ENCODE results near the gene NUDT15. TPM values are rescaled to one million over a fixed set of nuclear protein-coding genes. Genes with fewer than 3 reads are reported as not detected.
"Not testable (repeated sequence)": the region's sequence is repeated elsewhere in the genome, so short reads cannot be mapped to it uniquely, and the experiment has no call there.

Gene NUDT15
- total RNA-seq, 1 donor from 2014 or later: 13.2 TPM

- no peak for DNase-seq
- Histone ChIP-seq H3K4me3 (no peak overlapping the region), H3K27ac (replicated peaks) (no peak overlapping the region), H3K36me3 (peaks cover 31% of the 10 kb centered on the region), H3K27me3 (ENCODE audit: low read depth) (no peaks in the 10 kb centered on the region), H3K4me1 (peaks cover 9% of the 10 kb centered on the region), H3K9me3 (replicated peaks) (no peaks in the 10 kb centered on the region)
- no peak for TF ChIP-seq CTCF (IDR thresholded peaks at IDR 0.05; ENCODE audit: borderline replicate concordance)
- intact Hi-C loops (cut with micrococcal nuclease): no loop called here
Measured at GRCh38 chr13:48042894-48043293, 5.4 kb downstream of the NUDT15 start.

GRCh38 chr13:48043789-48044503 lies 6.4 kb downstream of the NUDT15 start:
- no peak for TF ChIP-seq CTCF (IDR thresholded peaks at IDR 0.05; ENCODE audit: borderline replicate concordance)

GRCh38 chr13:48050550-48050949 lies 13.0 kb downstream of the NUDT15 start:
- no peak overlapping the region for H3K4me3 ChIP-seq
- intact Hi-C loops (cut with micrococcal nuclease): no loop called here
- H3K4me1 ChIP-seq: peaks cover 4% of the 10 kb centered on the region
- H3K9me3 ChIP-seq (replicated peaks): no peaks in the 10 kb centered on the region
- TF ChIP-seq CTCF (IDR thresholded peaks at IDR 0.05; ENCODE audit: borderline replicate concordance): no peak
- DNase-seq: no peak
- H3K27me3 ChIP-seq (ENCODE audit: low read depth): no peaks in the 10 kb centered on the region
- H3K27ac ChIP-seq (replicated peaks): no peak overlapping the region
- peaks cover 74% of the 10 kb centered on the region for H3K36me3 ChIP-seq

More at GRCh38 chr13:48043789-48044503, 6.4 kb downstream of the NUDT15 start:
- intact Hi-C loops (cut with micrococcal nuclease): no loop called here
- H3K36me3 ChIP-seq: peaks cover 42% of the 10 kb centered on the region
- H3K27ac ChIP-seq (replicated peaks): no peak overlapping the region
- H3K9me3 ChIP-seq (replicated peaks): no peaks in the 10 kb centered on the region
- H3K4me1 ChIP-seq: no peaks in the 10 kb centered on the region
- H3K27me3 ChIP-seq (ENCODE audit: low read depth): no peaks in the 10 kb centered on the region
- no peak for DNase-seq
- H3K4me3 ChIP-seq: no peak overlapping the region

GRCh38 chr13:48054601-48055000 lies 17.1 kb downstream of the NUDT15 start:
- Histone ChIP-seq H3K27ac (replicated peaks) (no peak overlapping the region), H3K27me3 (ENCODE audit: low read depth) (no peaks in the 10 kb centered on the region), H3K4me3 (no peak overlapping the region), H3K36me3 (peaks cover 45% of the 10 kb centered on the region), H3K9me3 (replicated peaks) (no peaks in the 10 kb centered on the region), H3K4me1 (peaks cover 4% of the 10 kb centered on the region)
- intact Hi-C loops (cut with micrococcal nuclease): no loop called here
- DNase-seq: no peak
- TF ChIP-seq CTCF (IDR thresholded peaks at IDR 0.05; ENCODE audit: borderline replicate concordance): no peak

- Histone ChIP-seq H3K27ac (replicated peaks) (no peak overlapping the region), H3K36me3 (peaks cover 36% of the 10 kb centered on the region), H3K4me1 (no peaks in the 10 kb centered on the region), H3K4me3 (no peak overlapping the region), H3K27me3 (ENCODE audit: low read depth) (no peaks in the 10 kb centered on the region), H3K9me3 (replicated peaks) (no peaks in the 10 kb centered on the region)
- intact Hi-C loops (cut with micrococcal nuclease): no loop called here
- TF ChIP-seq CTCF (IDR thresholded peaks at IDR 0.05; ENCODE audit: borderline replicate concordance): no peak
- no peak for DNase-seq
Measured at GRCh38 chr13:48055712-48056111, 18.2 kb downstream of the NUDT15 start.

GRCh38 chr13:48058536-48058935 lies 21.0 kb downstream of the NUDT15 start:
- H3K4me3 ChIP-seq; DNase-seq; H3K36me3 ChIP-seq; H3K27me3 ChIP-seq (ENCODE audit: low read depth); H3K9me3 ChIP-seq (replicated peaks); intact Hi-C loops (cut with micrococcal nuclease); H3K4me1 ChIP-seq; H3K27ac ChIP-seq (replicated peaks): not testable (repeated sequence)

- H3K36me3 ChIP-seq; H3K27me3 ChIP-seq (ENCODE audit: low read depth); H3K27ac ChIP-seq (replicated peaks); H3K4me3 ChIP-seq; H3K9me3 ChIP-seq (replicated peaks); H3K4me1 ChIP-seq; intact Hi-C loops (cut with micrococcal nuclease); DNase-seq: not testable (repeated sequence)
Measured at GRCh38 chr13:48059951-48060350, 22.4 kb downstream of the NUDT15 start.
